Activated T-cell treated with anti-CD3 and anti-CD28 coated beads, Interleukin-2, amount 50 U/mL, for 24 hours (primary cell): ENCODE measurements around the gene TRAF7.

Experiments used
- DNase-seq: peaks from one replicate; pipeline ENCODE4 v3.0.0-alpha.2; 2020
- H3K27ac Mint-ChIP-seq: 2 replicates; pipeline ENCODE4 v1.8.0; 2020; ENCODE audit warnings: mild to moderate bottlenecking, mixed read lengths
- H3K27me3 Mint-ChIP-seq: 2 replicates; pipeline ENCODE4 v1.8.0; 2020; ENCODE audit warnings: mixed read lengths
- H3K36me3 Mint-ChIP-seq: 2 replicates; pipeline ENCODE4 v1.8.0; 2020; ENCODE audit warnings: low read depth, mixed read lengths
- H3K4me1 Mint-ChIP-seq: 2 replicates; pipeline ENCODE4 v1.8.0; 2020; ENCODE audit warnings: low read depth, mixed read lengths
- H3K4me3 Mint-ChIP-seq: 2 replicates; pipeline ENCODE4 v1.8.0; 2020; ENCODE audit warnings: mild to moderate bottlenecking, moderate library complexity, mixed read lengths
- H3K9me3 Mint-ChIP-seq: 2 replicates; pipeline ENCODE4 v1.8.0; 2020; ENCODE audit warnings: mixed read lengths

The TRAF7 gene

DNA sequence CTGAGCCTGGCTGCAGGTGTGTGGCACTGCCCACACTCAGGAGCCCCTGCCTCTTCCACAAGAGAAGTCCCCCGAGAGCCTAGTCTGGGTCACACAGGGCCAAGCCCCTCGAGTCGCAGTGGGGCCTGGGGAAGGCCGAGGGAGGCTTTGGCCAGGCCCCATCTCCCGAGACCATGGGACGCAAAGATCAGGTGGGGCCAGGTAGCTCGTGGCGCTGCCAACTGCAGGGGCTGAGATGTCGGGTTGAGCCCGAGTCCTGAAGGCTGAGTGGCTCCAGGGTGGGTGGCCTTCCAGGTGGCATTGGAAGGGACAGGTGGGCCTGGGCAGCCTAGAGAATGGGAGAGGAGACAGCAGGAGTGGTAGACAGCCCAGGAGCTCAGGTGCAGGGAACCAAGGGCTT, 6.3 kb downstream of the TRAF7 start:
- peaks cover 33% of the 10 kb centered on the region for H3K36me3 Mint-ChIP-seq
- no peaks in the 10 kb centered on the region for H3K27me3 Mint-ChIP-seq
- no peaks in the 10 kb centered on the region for H3K9me3 Mint-ChIP-seq
- no peak for DNase-seq
- no peak overlapping the region for H3K4me3 Mint-ChIP-seq
- H3K27ac Mint-ChIP-seq = peak overlapping the region; percentile 61
- peaks cover 28% of the 10 kb centered on the region for H3K4me1 Mint-ChIP-seq

DNA sequence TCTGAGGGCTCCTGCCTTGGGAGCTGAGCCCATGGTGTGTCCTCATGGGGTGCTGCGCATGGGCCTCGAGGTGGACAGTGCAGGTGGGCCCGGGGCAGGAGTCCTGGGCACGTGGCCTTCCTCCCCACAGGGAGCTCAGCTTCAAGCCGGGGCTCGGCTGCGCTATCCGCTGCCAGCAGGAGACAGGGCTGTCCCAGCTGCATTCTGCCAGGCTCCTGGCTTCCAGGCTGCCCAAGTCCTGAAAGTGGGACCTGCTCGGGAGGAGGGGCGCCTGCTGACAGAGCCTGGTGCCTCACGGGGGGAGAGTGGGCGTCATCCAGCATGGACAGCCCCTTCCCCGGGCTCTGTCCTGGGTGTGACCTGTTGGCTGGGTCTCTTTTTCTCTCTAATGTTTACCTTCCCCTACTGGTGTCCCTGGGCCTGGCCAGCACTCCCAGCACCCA, 7.1 kb downstream of the TRAF7 start:
- no peaks in the 10 kb centered on the region for H3K27me3 Mint-ChIP-seq
- DNase-seq = no peak
- H3K36me3 Mint-ChIP-seq = peaks cover 30% of the 10 kb centered on the region
- H3K9me3 Mint-ChIP-seq = no peaks in the 10 kb centered on the region
- H3K4me3 Mint-ChIP-seq = no peak overlapping the region
- no peak overlapping the region for H3K27ac Mint-ChIP-seq
- H3K4me1 Mint-ChIP-seq = peaks cover 20% of the 10 kb centered on the region

DNA sequence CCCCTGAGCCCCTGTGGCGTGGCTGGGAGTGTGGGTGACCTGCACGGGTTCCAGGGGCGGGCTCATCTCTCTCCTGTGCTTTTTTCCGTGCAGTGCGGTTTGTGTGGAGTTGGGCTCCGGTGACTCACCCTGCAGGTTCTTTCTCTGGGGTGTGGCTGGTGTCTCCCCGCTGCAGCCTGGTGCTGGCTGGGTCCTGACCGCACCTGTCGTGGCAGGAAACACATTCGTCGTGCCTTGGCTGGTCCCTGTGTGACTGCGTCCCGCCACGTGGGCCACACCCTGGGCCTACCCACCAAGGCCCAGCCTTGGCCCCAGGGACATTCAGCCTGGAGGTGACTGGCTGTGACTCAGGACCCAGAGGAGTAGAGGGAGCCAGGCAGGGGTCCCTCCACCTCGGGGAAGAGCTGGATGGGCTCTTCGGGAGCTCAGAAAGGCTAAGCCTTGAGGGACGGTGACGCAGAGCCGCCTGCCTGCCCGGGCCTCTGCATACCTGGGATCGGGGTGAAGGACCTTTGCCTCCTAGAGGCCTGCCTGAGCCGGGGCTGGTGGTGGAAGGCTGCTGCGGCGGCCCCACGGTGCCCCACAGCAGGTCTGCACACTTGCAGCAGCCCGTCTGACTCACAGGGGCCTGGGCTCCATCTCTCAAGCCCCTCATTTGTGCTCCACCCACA, 7.8 kb downstream of the TRAF7 start:
- peak overlapping the region; percentile 76 for H3K27ac Mint-ChIP-seq
- no peak overlapping the region for H3K4me3 Mint-ChIP-seq
- no peaks in the 10 kb centered on the region for H3K9me3 Mint-ChIP-seq
- H3K4me1 Mint-ChIP-seq = peaks cover 15% of the 10 kb centered on the region
- no peak for DNase-seq
- H3K27me3 Mint-ChIP-seq = no peaks in the 10 kb centered on the region
- peaks cover 31% of the 10 kb centered on the region for H3K36me3 Mint-ChIP-seq

DNA sequence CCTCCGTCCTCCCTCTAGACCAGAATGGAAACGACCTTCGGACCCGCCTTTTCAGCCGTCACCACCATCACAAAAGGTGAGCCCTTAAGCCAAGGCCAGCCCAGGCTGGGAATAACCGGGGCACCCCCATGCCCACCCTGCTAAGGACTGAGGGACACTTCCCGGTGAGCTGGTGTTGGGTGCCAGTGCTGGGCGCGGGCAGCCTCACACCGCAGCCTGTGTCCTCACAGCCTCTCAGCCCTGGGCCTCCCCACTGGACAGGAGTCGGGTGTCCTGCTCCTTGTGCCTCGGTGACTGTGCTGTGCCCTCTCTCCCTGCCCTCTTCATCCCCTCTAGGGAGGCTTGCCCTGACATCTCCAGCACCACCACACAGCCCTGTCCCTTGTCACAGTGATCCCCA, 10.3 kb downstream of the TRAF7 start:
- H3K4me3 Mint-ChIP-seq = no peak overlapping the region
- H3K27ac Mint-ChIP-seq = peak overlapping the region; percentile 79
- no peaks in the 10 kb centered on the region for H3K27me3 Mint-ChIP-seq
- DNase-seq = no peak
- H3K4me1 Mint-ChIP-seq = peaks cover 7% of the 10 kb centered on the region
- no peaks in the 10 kb centered on the region for H3K9me3 Mint-ChIP-seq
- peaks cover 44% of the 10 kb centered on the region for H3K36me3 Mint-ChIP-seq

DNA sequence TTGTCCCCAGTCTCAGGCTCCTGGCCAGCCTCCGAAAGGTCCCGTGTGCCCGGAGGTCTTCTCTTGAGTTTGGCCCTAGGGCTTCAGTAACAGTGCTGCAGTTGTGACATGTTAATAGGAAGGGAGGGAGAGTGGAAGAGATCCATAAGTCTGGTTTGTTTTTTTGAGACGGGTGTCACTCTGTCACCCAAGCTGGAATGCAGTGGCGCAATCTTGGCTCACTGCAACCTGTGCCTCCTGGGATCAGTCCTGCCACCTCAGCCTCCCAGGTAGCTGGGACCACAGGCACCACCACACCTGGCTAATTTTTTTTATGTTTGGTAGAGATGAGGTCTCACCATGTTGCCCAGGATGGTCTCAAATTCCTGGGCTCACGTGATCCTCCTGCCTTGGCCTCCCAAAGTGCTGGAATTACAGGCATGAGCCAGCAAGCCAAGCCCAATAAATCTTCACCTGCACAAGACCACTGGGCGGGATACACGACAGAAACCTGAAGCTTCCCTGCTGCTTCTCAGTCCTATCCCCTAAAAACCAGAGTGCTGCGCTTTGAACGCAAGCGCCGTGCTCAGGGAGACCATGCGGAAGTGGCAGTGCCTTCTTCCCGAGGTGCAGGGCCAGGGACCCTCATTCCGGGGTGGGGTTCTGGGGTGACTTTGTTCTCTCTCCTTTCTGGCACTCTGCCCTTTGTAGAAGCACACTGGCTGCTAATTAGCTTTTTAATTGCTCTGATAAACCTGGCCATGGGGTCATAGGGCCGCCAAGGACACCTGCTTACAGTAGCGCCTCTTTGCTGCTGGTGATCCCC, 10.9 kb downstream of the TRAF7 start:
- Mint-ChIP-seq H3K4me1 (peaks cover 7% of the 10 kb centered on the region), H3K36me3 (peaks cover 44% of the 10 kb centered on the region), H3K4me3 (no peak overlapping the region), H3K27me3 (no peaks in the 10 kb centered on the region), H3K9me3 (no peaks in the 10 kb centered on the region), H3K27ac (peak overlapping the region; percentile 79)
- no peak for DNase-seq

DNA sequence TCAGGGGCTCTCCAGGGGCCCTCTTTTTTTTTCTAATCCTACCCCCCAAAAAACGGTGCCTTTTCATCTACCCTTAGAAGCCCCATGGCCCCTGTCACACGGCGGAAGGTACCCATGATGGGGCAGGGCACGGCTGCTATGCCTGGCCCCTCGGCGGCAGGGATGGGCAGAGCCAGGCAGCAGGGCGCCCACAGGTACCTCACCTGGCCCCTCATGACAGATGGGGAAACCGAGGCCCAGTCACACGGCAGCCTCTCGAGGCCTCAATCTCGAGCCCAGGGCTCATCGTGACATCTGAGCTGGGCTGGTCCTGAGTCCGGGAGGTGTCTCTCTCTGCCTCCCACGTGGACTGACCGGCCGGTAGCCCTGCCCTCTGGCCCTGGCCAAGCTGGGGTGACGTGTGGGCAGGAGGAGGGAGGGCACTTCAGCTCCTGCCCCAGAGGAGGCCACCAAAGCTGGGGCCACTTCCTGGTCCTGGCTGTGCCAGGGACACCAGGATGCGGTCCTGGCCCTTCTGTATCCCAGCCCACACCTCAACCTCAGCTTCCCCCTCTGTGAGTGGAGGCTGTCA, 11.6 kb downstream of the TRAF7 start:
- Mint-ChIP-seq H3K4me3 (no peak overlapping the region), H3K27ac (no peak overlapping the region), H3K4me1 (peaks cover 3% of the 10 kb centered on the region), H3K27me3 (no peaks in the 10 kb centered on the region), H3K36me3 (peaks cover 49% of the 10 kb centered on the region), H3K9me3 (no peaks in the 10 kb centered on the region)
- DNase-seq = no peak

DNA sequence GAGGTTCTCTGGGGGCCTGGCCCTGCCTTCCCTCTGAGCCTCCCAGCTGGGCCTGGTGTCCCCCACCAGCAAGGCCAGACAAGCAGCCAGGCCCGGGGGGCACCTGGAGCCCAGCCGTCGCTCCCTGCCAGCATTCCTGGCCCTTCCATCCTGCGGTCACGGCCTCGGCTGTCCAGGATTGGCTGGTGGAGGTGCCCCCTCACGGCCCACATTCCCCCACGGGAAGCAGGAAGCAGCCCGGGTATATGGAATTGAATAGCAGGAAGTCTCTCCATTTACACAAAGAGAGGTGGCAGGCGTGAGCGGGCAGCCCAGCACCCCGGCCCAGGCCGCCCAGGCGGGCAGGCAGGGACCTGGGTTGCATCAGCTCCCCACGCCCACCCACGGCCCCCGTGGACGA, 14.5 kb downstream of the TRAF7 start:
- Mint-ChIP-seq H3K36me3 (peaks cover 62% of the 10 kb centered on the region), H3K27me3 (no peaks in the 10 kb centered on the region), H3K9me3 (no peaks in the 10 kb centered on the region), H3K4me3 (no peak overlapping the region), H3K4me1 (no peaks in the 10 kb centered on the region), H3K27ac (no peak overlapping the region)
- DNase-seq = no peak

DNA sequence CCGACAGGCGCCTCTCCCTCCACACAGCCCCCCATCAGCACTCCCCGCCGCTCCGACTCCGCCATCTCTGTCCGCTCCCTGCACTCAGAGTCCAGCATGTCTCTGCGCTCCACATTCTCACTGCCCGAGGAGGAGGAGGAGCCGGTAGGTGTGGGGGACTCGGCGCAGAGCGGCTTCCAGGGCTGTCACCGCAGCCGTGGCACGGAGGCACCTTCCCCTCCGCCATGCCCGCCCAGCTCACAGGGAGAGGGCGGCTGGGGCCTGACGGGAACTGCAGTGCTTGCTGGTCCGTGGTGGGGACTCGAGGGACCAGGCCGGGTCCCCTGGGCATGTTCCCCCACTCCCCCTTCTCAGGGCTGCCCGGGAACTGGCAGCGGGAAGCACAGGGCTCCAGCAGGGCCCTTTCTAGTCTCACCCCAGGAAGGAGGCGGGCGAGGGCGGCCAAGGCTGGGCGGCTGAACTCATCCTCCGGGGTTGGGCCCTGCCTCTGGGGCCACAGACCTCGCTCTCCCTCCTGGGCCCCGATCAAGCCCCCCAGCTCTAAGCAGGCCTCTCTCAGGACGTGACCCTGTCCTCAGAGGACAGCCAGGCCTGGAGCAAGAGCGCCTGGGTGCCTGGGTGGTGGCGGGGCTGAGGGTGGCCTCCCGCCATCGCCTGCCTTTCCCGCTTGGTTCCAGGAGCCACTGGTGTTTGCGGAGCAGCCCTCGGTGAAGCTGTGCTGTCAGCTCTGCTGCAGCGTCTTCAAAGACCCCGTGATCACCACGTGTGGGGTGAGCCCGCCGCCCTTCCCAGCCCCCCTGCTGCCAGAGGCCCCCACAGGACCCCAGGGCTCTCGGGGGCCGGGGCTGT, 15.2 kb downstream of the TRAF7 start:
- H3K9me3 Mint-ChIP-seq = no peaks in the 10 kb centered on the region
- no peak overlapping the region for H3K27ac Mint-ChIP-seq
- no peak overlapping the region for H3K4me3 Mint-ChIP-seq
- no peak for DNase-seq
- peaks cover 66% of the 10 kb centered on the region for H3K36me3 Mint-ChIP-seq
- no peaks in the 10 kb centered on the region for H3K27me3 Mint-ChIP-seq
- H3K4me1 Mint-ChIP-seq = no peaks in the 10 kb centered on the region

DNA sequence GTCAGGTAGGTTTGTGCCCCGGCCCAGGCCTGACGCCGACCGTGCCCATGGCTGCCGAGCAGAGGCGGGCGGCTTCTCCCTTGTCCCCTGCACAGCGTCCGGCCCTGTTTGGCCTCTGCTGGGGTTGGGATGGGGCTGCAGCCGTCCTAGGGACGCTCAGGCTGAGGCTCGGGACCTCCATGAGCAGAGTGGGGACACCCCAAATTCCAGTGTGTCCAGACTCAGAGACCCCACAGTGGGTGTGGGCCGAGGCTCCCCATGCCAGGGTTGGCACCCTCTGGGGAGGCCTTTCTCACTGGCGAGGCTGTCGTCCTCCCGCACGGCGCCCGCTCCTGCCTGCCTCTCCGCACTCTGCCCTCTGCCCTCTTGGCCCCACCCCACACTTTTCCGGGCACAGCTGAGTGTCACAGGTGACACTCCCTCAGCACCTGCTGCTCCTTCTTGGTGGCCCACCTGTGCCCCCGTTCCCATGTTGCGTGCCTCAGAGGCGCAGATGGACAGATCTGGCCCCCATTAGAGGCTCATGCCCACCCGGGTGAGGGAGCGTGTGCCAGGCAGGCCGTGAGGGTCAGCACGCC, 16.1 kb downstream of the TRAF7 start:
- DNase-seq = no peak
- no peak overlapping the region for H3K27ac Mint-ChIP-seq
- H3K27me3 Mint-ChIP-seq = no peaks in the 10 kb centered on the region
- H3K9me3 Mint-ChIP-seq = no peaks in the 10 kb centered on the region
- H3K4me1 Mint-ChIP-seq = no peaks in the 10 kb centered on the region
- H3K36me3 Mint-ChIP-seq = peaks cover 64% of the 10 kb centered on the region
- H3K4me3 Mint-ChIP-seq = no peak overlapping the region

DNA sequence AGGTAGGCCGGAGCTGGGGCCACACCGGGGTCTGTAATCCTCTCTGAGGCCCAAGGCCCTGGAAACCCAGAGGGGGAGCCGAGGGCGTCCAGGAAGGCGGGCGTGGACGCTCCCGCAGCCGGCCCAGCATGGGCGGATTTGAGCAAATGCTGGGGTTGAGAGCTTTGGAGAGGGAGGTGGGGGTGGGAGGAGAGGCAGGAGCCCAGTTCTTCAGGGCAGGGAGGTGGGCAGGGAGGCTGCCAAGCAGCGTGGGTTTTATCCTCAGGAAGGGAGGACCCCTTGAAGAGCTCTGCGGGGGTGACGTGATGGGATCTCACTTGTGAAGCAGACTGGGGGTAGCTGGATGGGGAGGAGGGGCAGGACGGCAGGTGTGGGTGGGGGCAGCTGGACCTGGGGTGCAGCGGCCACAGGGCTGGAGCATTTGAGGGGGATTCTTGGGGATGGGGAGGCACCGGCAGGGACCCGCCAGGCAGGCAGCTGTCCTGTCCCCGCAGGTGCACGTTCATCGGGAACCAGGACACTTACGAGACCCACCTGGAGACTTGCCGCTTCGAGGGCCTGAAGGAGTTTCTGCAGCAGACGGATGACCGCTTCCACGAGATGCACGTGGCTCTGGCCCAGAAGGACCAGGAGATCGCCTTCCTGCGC, 17.2 kb downstream of the TRAF7 start:
- H3K27me3 Mint-ChIP-seq = no peaks in the 10 kb centered on the region
- no peak for DNase-seq
- no peaks in the 10 kb centered on the region for H3K9me3 Mint-ChIP-seq
- no peaks in the 10 kb centered on the region for H3K4me1 Mint-ChIP-seq
- no peak overlapping the region for H3K27ac Mint-ChIP-seq
- peaks cover 68% of the 10 kb centered on the region for H3K36me3 Mint-ChIP-seq
- no peak overlapping the region for H3K4me3 Mint-ChIP-seq

DNA sequence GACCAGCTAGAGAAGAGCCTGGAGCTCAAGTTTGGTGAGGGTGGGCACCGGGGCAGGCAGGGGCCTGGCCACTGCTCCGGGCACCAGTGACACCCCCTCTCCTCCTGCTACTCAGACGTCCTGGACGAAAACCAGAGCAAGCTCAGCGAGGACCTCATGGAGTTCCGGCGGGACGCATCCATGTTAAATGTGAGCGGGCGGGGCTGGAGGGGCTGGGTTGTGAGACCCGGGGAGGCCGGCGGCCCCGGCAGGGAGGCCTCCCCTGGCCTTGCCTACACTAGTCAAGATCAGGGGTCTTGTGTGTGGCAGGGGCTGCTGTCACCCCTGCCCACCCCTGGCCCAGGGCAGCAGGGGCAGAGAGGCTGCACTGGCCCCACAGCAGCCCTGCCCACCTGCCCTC, 17.8 kb downstream of the TRAF7 start:
- no peaks in the 10 kb centered on the region for H3K9me3 Mint-ChIP-seq
- no peaks in the 10 kb centered on the region for H3K4me1 Mint-ChIP-seq
- H3K36me3 Mint-ChIP-seq = peaks cover 63% of the 10 kb centered on the region
- no peak overlapping the region for H3K27ac Mint-ChIP-seq
- no peak for DNase-seq
- no peak overlapping the region for H3K4me3 Mint-ChIP-seq
- H3K27me3 Mint-ChIP-seq = no peaks in the 10 kb centered on the region

DNA sequence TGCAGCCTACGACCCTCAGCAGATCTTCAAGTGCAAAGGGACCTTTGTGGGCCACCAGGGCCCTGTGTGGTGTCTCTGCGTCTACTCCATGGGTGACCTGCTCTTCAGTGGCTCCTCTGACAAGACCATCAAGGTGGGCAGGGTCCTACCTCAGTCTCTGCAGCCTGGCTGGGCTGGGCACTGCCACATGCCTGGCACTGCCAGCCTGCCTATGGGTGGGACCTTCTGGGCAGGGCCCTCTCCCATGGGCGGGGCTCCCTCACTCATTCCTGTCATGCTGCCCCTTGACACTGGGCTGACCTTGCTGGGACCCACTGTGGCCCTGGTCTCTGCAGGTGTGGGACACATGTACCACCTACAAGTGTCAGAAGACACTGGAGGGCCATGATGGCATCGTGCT, 18.3 kb downstream of the TRAF7 start:
- no peaks in the 10 kb centered on the region for H3K9me3 Mint-ChIP-seq
- no peak overlapping the region for H3K4me3 Mint-ChIP-seq
- no peaks in the 10 kb centered on the region for H3K4me1 Mint-ChIP-seq
- no peaks in the 10 kb centered on the region for H3K27me3 Mint-ChIP-seq
- no peak overlapping the region for H3K27ac Mint-ChIP-seq
- peaks cover 59% of the 10 kb centered on the region for H3K36me3 Mint-ChIP-seq
- no peak for DNase-seq

DNA sequence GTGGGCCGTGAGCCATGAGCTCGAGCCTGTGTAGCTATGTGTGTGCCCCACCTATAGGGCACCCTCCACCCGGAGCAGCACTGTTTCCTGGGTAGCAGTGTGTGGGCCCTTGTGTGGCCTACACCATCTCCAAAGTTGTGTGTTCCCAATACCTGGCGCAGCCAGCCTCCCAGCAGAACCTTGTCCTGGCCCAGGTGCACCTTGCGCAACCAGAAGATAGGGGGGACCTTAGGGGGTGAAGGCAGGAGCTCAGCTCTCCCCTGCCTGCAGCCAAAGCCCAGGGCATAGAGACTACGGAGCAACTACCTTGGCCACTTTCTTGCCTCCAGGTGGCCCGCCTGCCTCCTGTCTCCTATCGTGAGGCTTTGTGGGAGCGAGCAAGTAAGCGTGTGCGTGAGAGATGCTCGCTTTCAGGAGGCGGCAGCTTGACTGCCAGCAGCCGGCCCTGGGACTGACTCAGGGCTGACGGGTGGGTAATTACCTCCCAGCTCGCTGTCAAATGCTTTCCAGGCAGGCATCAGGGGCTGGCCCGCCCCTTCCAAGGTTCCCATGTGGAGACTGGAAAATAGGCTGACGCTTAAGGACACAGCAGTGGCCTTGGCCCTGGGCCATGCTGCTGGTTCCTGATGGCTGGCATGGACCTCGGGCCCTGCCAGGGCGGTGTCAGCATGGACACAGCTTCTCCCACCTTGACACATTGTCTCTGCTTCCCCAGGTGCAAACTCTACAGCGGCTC, 19.0 kb downstream of the TRAF7 start:
- no peak overlapping the region for H3K4me3 Mint-ChIP-seq
- no peak overlapping the region for H3K27ac Mint-ChIP-seq
- no peaks in the 10 kb centered on the region for H3K27me3 Mint-ChIP-seq
- H3K9me3 Mint-ChIP-seq = no peaks in the 10 kb centered on the region
- DNase-seq = no peak
- H3K36me3 Mint-ChIP-seq = peaks cover 53% of the 10 kb centered on the region
- H3K4me1 Mint-ChIP-seq = no peaks in the 10 kb centered on the region
